GM15510 (cell line): ENCODE results near the gene ST6GALNAC1.

ENCODE experiments used
- POLR2A ChIP-seq: IDR thresholded peaks from 3 replicates; pipeline ENCODE4 v1.6.1; 2011; ENCODE audit warnings: borderline replicate concordance; ENCODE audit not compliant: insufficient read length; ENCODE audit errors: extremely low read depth

Gene ST6GALNAC1

GRCh38 chr17:76638263-76638662 lies 5.3 kb downstream of the ST6GALNAC1 start:
- TF ChIP-seq POLR2A: no peak

GRCh38 chr17:76635659-76636360 lies 7.7 kb downstream of the ST6GALNAC1 start:
- no peak for TF ChIP-seq POLR2A

GRCh38 chr17:76635039-76635438 lies 8.5 kb downstream of the ST6GALNAC1 start:
- no peak for TF ChIP-seq POLR2A

GRCh38 chr17:76633628-76634328 lies 9.8 kb downstream of the ST6GALNAC1 start:
- TF ChIP-seq POLR2A: no peak

GRCh38 chr17:76631821-76632565 lies 11.6 kb downstream of the ST6GALNAC1 start:
- TF ChIP-seq POLR2A: no peak

GRCh38 chr17:76630151-76630550 lies 13.4 kb downstream of the ST6GALNAC1 start:
- no peak for TF ChIP-seq POLR2A

- TF ChIP-seq POLR2A: no peak
Observed at GRCh38 chr17:76627510-76627909, 16.0 kb downstream of the ST6GALNAC1 start.

- no peak for TF ChIP-seq POLR2A
Observed at GRCh38 chr17:76626442-76626841, 17.1 kb downstream of the ST6GALNAC1 start.

GRCh38 chr17:76625496-76625895 lies 18.1 kb downstream of the ST6GALNAC1 start:
- TF ChIP-seq POLR2A: no peak

GRCh38 chr17:76623271-76624146 lies 20.0 kb downstream of the ST6GALNAC1 start:
- TF ChIP-seq POLR2A: no peak

GRCh38 chr17:76617838-76618237 lies 25.7 kb downstream of the ST6GALNAC1 start:
- TF ChIP-seq POLR2A: no peak

GRCh38 chr17:76614912-76615617 lies 28.5 kb downstream of the ST6GALNAC1 start:
- TF ChIP-seq POLR2A: no peak

GRCh38 chr17:76612977-76613851 lies 30.3 kb downstream of the ST6GALNAC1 start:
- no peak for TF ChIP-seq POLR2A
